ENCODE results near the gene STARD5. TPM values are rescaled to one million over a fixed set of nuclear protein-coding genes. Genes with fewer than 3 reads are reported as not detected.

The STARD5 gene
- total and polyA plus RNA-seq, 2 donors (not counting 1 experiment from before 2014, with no cell fraction given) = 15.7 to 19.9 TPM

- peaks cover 0 to 15% (median 5%) of the 10 kb centered on the region in 3 donors for H3K9me3 ChIP-seq (ENCODE audit: control extremely low read depth in 1 of 3, control insufficient read depth in 2 of 3, insufficient read depth in 1 of 3, low read length in 2 of 3)
- intact Hi-C loops (cut with micrococcal nuclease) = no loop called here
- H3K4me2 ChIP-seq (replicated peaks; ENCODE audit: low read depth, low read length, poor library complexity, severe bottlenecking) = no peak overlapping the region
- TF ChIP-seq EZH2 (IDR thresholded peaks at IDR 0.05; ENCODE audit: borderline replicate concordance, insufficient read depth, low read depth, low read length, poor library complexity, severe bottlenecking) = no peak
- TF ChIP-seq CTCF (IDR thresholded peaks at IDR 0.05) = no peak
- no peak overlapping the region for H3K27ac Mint-ChIP-seq
- no peak overlapping the region for H3K27ac ChIP-seq (ENCODE audit: low read length in 2 of 2)
- no peak for ATAC-seq (ENCODE audit: low read depth)
- no peaks in the 10 kb centered on the region for H3K36me3 ChIP-seq (replicated peaks in 1 of 2; ENCODE audit: control extremely low read depth in 1 of 2, control insufficient read depth in 1 of 2, extremely low read depth in 1 of 2, insufficient read depth in 2 of 2, low read length in 1 of 2)
- no peak overlapping the region for H2AFZ ChIP-seq (ENCODE audit: insufficient read depth, low read depth, low read length, poor library complexity, severe bottlenecking)
- no peak for DNase-seq
- 86% methylated on average over 1 of the region's 2 CpGs for WGBS (ENCODE audit: insufficient coverage)
- ChIA-PET CTCF (interaction anchor here (0.8 to 7.7 kb wide), 17 partner anchors 8 to 262 kb away, joined by 3 to 306 read pairs (median 21); partner anchors contain the start of genes STARD5 and TMC3), POLR2A (no interaction called here)
- no peaks in the 10 kb centered on the region for H3K27me3 ChIP-seq (replicated peaks in 1 of 4; ENCODE audit: control extremely low read depth in 1 of 4, control insufficient read depth in 3 of 4, insufficient read depth in 4 of 4, low read length in 3 of 4)
- H3K9ac ChIP-seq (ENCODE audit: low read length) = no peak overlapping the region
- no peaks in the 10 kb centered on the region for H4K20me1 ChIP-seq (ENCODE audit: control insufficient read depth, insufficient read depth, low read length, poor library complexity, severe bottlenecking)
- H3K4me1 Mint-ChIP-seq = peaks cover 20% of the 10 kb centered on the region
- no peak overlapping the region for H3K4me3 Mint-ChIP-seq
- no peaks in the 10 kb centered on the region for H3K27me3 Mint-ChIP-seq
- H3K4me1 ChIP-seq (ENCODE audit: control insufficient read depth in 2 of 2, insufficient read depth in 2 of 2, low read length in 2 of 2) = peaks cover 12 to 13% of the 10 kb centered on the region in 2 donors
- H3K4me3 ChIP-seq (ENCODE audit: control extremely low read depth in 1 of 5, extremely low read depth in 1 of 5, insufficient read depth in 1 of 5, low read depth in 2 of 5, low read length in 4 of 5) = no peak overlapping the region
- peaks cover 21% of the 10 kb centered on the region for H3K79me2 ChIP-seq (ENCODE audit: control insufficient read depth, insufficient read depth, low read length)
- peaks cover 5% of the 10 kb centered on the region for H3K9me3 Mint-ChIP-seq (ENCODE audit: insufficient read depth)
These were observed 50.1 kb downstream of the STARD5 start for GRCh38 chr15:81273855-81274254.

- Mint-ChIP-seq H3K27ac (no peak overlapping the region), H3K4me3 (no peak overlapping the region), H3K4me1 (peaks cover 20% of the 10 kb centered on the region), H3K27me3 (no peaks in the 10 kb centered on the region), H3K9me3 (ENCODE audit: insufficient read depth) (peaks cover 5% of the 10 kb centered on the region)
- Histone ChIP-seq H3K36me3 (replicated peaks in 1 of 2; ENCODE audit: control extremely low read depth in 1 of 2, control insufficient read depth in 1 of 2, extremely low read depth in 1 of 2, insufficient read depth in 2 of 2, low read length in 1 of 2) (no peaks in the 10 kb centered on the region), H3K27ac (ENCODE audit: low read length in 2 of 2) (no peak overlapping the region), H3K79me2 (ENCODE audit: control insufficient read depth, insufficient read depth, low read length) (peaks cover 17% of the 10 kb centered on the region), H4K20me1 (ENCODE audit: control insufficient read depth, insufficient read depth, low read length, poor library complexity, severe bottlenecking) (no peaks in the 10 kb centered on the region), H3K4me2 (replicated peaks; ENCODE audit: low read depth, low read length, poor library complexity, severe bottlenecking) (no peak overlapping the region), H3K9ac (ENCODE audit: low read length) (no peak overlapping the region), H2AFZ (ENCODE audit: insufficient read depth, low read depth, low read length, poor library complexity, severe bottlenecking) (no peak overlapping the region), H3K9me3 (ENCODE audit: control extremely low read depth in 1 of 3, control insufficient read depth in 2 of 3, insufficient read depth in 1 of 3, low read length in 2 of 3) (peaks cover 0 to 11% (median 5%) of the 10 kb centered on the region in 3 donors), H3K27me3 (replicated peaks in 1 of 4; ENCODE audit: control extremely low read depth in 1 of 4, control insufficient read depth in 3 of 4, insufficient read depth in 4 of 4, low read length in 3 of 4) (no peaks in the 10 kb centered on the region), H3K4me3 (ENCODE audit: control extremely low read depth in 1 of 5, extremely low read depth in 1 of 5, insufficient read depth in 1 of 5, low read depth in 2 of 5, low read length in 4 of 5) (no peak overlapping the region), H3K4me1 (ENCODE audit: control insufficient read depth in 2 of 2, insufficient read depth in 2 of 2, low read length in 2 of 2) (peaks cover 12 to 13% of the 10 kb centered on the region in 2 donors)
- WGBS (ENCODE audit: insufficient coverage) = 85% methylated on average over 3 of the region's 5 CpGs
- ChIA-PET CTCF (interaction anchor here (0.8 to 7.7 kb wide), 12 partner anchors 8 to 261 kb away, joined by 3 to 306 read pairs (median 32); partner anchors contain the start of gene STARD5), POLR2A (no interaction called here)
- TF ChIP-seq CTCF (IDR thresholded peaks at IDR 0.05) = no peak
- no peak for TF ChIP-seq EZH2 (IDR thresholded peaks at IDR 0.05; ENCODE audit: borderline replicate concordance, insufficient read depth, low read depth, low read length, poor library complexity, severe bottlenecking)
- no peak for DNase-seq
- no peak for ATAC-seq (ENCODE audit: low read depth)
- intact Hi-C loops (cut with micrococcal nuclease) = no loop called here
These were observed 50.7 kb downstream of the STARD5 start for GRCh38 chr15:81273200-81273599.

Data from B cell (primary cell).